Measurements from ENCODE around the gene PTCD1.

- TF ChIP-seq, protein P1, sequence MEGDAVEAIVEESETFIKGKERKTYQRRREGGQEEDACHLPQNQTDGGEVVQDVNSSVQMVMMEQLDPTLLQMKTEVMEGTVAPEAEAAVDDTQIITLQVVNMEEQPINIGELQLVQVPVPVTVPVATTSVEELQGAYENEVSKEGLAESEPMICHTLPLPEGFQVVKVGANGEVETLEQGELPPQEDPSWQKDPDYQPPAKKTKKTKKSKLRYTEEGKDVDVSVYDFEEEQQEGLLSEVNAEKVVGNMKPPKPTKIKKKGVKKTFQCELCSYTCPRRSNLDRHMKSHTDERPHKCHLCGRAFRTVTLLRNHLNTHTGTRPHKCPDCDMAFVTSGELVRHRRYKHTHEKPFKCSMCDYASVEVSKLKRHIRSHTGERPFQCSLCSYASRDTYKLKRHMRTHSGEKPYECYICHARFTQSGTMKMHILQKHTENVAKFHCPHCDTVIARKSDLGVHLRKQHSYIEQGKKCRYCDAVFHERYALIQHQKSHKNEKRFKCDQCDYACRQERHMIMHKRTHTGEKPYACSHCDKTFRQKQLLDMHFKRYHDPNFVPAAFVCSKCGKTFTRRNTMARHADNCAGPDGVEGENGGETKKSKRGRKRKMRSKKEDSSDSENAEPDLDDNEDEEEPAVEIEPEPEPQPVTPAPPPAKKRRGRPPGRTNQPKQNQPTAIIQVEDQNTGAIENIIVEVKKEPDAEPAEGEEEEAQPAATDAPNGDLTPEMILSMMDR (IDR thresholded peaks at IDR 0.05): no peak
- no peak for TF ChIP-seq POLR2AphosphoS5 (IDR thresholded peaks at IDR 0.05)
Measured at GRCh38 chr7:99387912-99388311, 50.7 kb downstream of the PTCD1 start.

Data from breast epithelium (tissue), 3 donors.